H1 (cell line): ENCODE results near the gene MELK. TPM values are rescaled to one million over a fixed set of nuclear protein-coding genes. Genes with fewer than 3 reads are reported as not detected.
"Not testable (repeated sequence)": the region's sequence is repeated elsewhere in the genome, so short reads cannot be mapped to it uniquely, and the experiment has no call there.

Experiments used
- CTCF ChIA-PET: fragments of 300-600 bp; sonication (Branson Sonifier 250); formaldehyde crosslinking; loops from one replicate; lab custom pipeline; 2021; ENCODE audit not compliant: partially characterized antibody; lab: Charles Lee
- POLR2A ChIA-PET: fragments of 300-600 bp; sonication (Branson Sonifier 250); formaldehyde crosslinking; loops from one replicate; lab custom pipeline; 2021; ENCODE audit warnings: inconsistent platforms; ENCODE audit not compliant: partially characterized antibody; lab: Charles Lee
- DNase-seq, 2 experiments: peaks; one replicate each; pipeline versions ENCODE4 v3.0.0 to v3.0.0-alpha.2; 2010 to 2022; ENCODE audit warnings: low spot score in 2 of 2, low read depth in 1 of 2, mixed read lengths in 1 of 2
- FAIRE-seq: peaks from 2 replicates; lab custom pipeline; 2011; peaks lifted over from hg19 to GRCh38; lab: Jason Lieb, UNC
- H2AFZ ChIP-seq: 2 replicates; pipeline ENCODE4 v1.8.1; 2012; ENCODE audit warnings: low read length, inconsistent platforms
- H2AK5ac ChIP-seq: 2 replicates; pipeline ENCODE4 v1.6.1; 2013; ENCODE audit warnings: low read depth, low read length
- H2BK120ac ChIP-seq: replicated peaks from 2 replicates; pipeline ENCODE3; 2013; ENCODE audit warnings: low read depth, low read length, inconsistent platforms
- H2BK12ac ChIP-seq: 2 replicates; pipeline ENCODE4 v1.6.1; 2013; ENCODE audit warnings: low read depth, low read length
- H2BK15ac ChIP-seq: 2 replicates; pipeline ENCODE4 v1.6.1; 2013; ENCODE audit warnings: low read length
- H2BK20ac ChIP-seq: 2 replicates; pipeline ENCODE4 v1.6.1; 2013; ENCODE audit warnings: low read length
- H2BK5ac ChIP-seq: 2 replicates; pipeline ENCODE4 v1.6.1; 2013; ENCODE audit warnings: low read depth, low read length
- H3K14ac ChIP-seq: 2 replicates; pipeline ENCODE4 v1.6.1; 2013; ENCODE audit warnings: inconsistent platforms; ENCODE audit not compliant: insufficient read length
- H3K18ac ChIP-seq: 2 replicates; pipeline ENCODE4 v1.6.1; 2013; ENCODE audit warnings: low read length; ENCODE audit errors: extremely low read depth
- H3K23ac ChIP-seq: 2 replicates; pipeline ENCODE4 v1.6.1; 2013; ENCODE audit warnings: inconsistent platforms; ENCODE audit not compliant: insufficient read length
- H3K23me2 ChIP-seq: 2 replicates; pipeline ENCODE4 v1.6.1; 2013; ENCODE audit warnings: low read depth, low read length
- H3K27ac ChIP-seq: 2 replicates; pipeline ENCODE4 v1.6.1; 2011; ENCODE audit warnings: low read depth, low read length, inconsistent platforms
- H3K27me3 ChIP-seq, 4 experiments: replicated peaks in 1 of 4; 1 replicate in 1 of 4; 2 replicates in 3 of 4; pipeline versions ENCODE4 v1.6.1 to v1.8.1; 2011 to 2013; ENCODE audit warnings: low read length in 3 of 4, mild to moderate bottlenecking in 3 of 4, inconsistent platforms in 2 of 4, mixed read lengths in 2 of 4, moderate library complexity in 1 of 4; ENCODE audit not compliant: control insufficient read depth in 3 of 4, insufficient read depth in 3 of 4; ENCODE audit errors: extremely low read depth in 1 of 4
- H3K36me3 ChIP-seq, 4 experiments: 2 replicates each; pipeline versions ENCODE4 v1.6.1 to v1.8.1; 2011 to 2013; ENCODE audit warnings: mild to moderate bottlenecking in 4 of 4, low read length in 3 of 4, moderate library complexity in 2 of 4, control low read depth in 1 of 4, inconsistent platforms in 1 of 4; ENCODE audit not compliant: insufficient read depth in 4 of 4, control insufficient read depth in 2 of 4
- H3K4ac ChIP-seq: replicated peaks from 2 replicates; pipeline ENCODE3; 2013; ENCODE audit warnings: low read length, low read depth, mixed read lengths, inconsistent platforms; ENCODE audit not compliant: insufficient read length
- H3K4me1 ChIP-seq, 4 experiments: replicated peaks in 1 of 4; 1 replicate in 1 of 4; 2 replicates in 3 of 4; pipeline versions ENCODE4 v1.6.1 to v1.8.1; 2011 to 2013; ENCODE audit warnings: low read length in 3 of 4, inconsistent platforms in 2 of 4, mixed read lengths in 1 of 4; ENCODE audit not compliant: insufficient read depth in 4 of 4, control insufficient read depth in 3 of 4
- H3K4me2 ChIP-seq, 2 experiments: 2 replicates each; pipeline versions ENCODE4 v1.6.1 to v1.8.1; 2011 to 2013; ENCODE audit warnings: low read depth in 2 of 2, low read length in 2 of 2, control low read depth in 1 of 2, inconsistent platforms in 1 of 2, mild to moderate bottlenecking in 1 of 2; ENCODE audit not compliant: insufficient read depth in 1 of 2
- H3K4me3 ChIP-seq, 4 experiments: fragments of 200-600, 300-600 bp in 1 of 4; sonication (generic), shearing (Covaris generic), sonication (Bioruptor Twin) in 1 of 4; 2 replicates each; pipeline versions ENCODE4 v1.5.1 to v1.8.1; 2011 to 2016; ENCODE audit warnings: low read length in 4 of 4, low read depth in 3 of 4, control low read depth in 2 of 4, inconsistent platforms in 2 of 4, mild to moderate bottlenecking in 2 of 4, mixed read lengths in 1 of 4, moderate library complexity in 1 of 4; ENCODE audit not compliant: insufficient read depth in 2 of 4; ENCODE audit errors: extremely low read depth in 1 of 4
- H3K56ac ChIP-seq: replicated peaks from 2 replicates; pipeline ENCODE3; 2013; ENCODE audit warnings: low read depth, mild to moderate bottlenecking, mixed read lengths, low read length, inconsistent platforms; ENCODE audit not compliant: insufficient read length
- H3K79me1 ChIP-seq: 2 replicates; pipeline ENCODE4 v1.6.1; 2013; ENCODE audit warnings: low read depth, low read length, control low read depth
- H3K79me2 ChIP-seq, 2 experiments: 2 replicates each; pipeline versions ENCODE4 v1.6.1 to v1.8.1; 2012 to 2013; ENCODE audit warnings: low read length in 2 of 2, mild to moderate bottlenecking in 2 of 2, inconsistent platforms in 1 of 2; ENCODE audit not compliant: insufficient read depth in 2 of 2, control insufficient read depth in 1 of 2
- H3K9ac ChIP-seq, 4 experiments: replicated peaks in 1 of 4; 1 replicate in 1 of 4; 2 replicates in 3 of 4; pipeline versions ENCODE4 v1.6.1 to v1.8.1; 2011 to 2013; ENCODE audit warnings: low read depth in 3 of 4, low read length in 3 of 4, control low read depth in 2 of 4, mild to moderate bottlenecking in 2 of 4, moderate library complexity in 2 of 4, inconsistent platforms in 1 of 4; ENCODE audit errors: extremely low read depth in 1 of 4
- H3K9me3 ChIP-seq, 2 experiments: 2 replicates each; pipeline versions ENCODE4 v1.6.1 to v1.8.1; 2012 to 2013; ENCODE audit warnings: mild to moderate bottlenecking in 2 of 2, moderate library complexity in 2 of 2, control low read depth in 1 of 2, inconsistent platforms in 1 of 2, low read depth in 1 of 2, low read length in 1 of 2, mixed read lengths in 1 of 2; ENCODE audit not compliant: insufficient read depth in 2 of 2
- H4K20me1 ChIP-seq, 2 experiments: replicated peaks in 1 of 2; 2 replicates each; pipeline versions ENCODE3 to v1.8.1; 2011 to 2013; ENCODE audit warnings: inconsistent platforms in 2 of 2, low read length in 2 of 2, mild to moderate bottlenecking in 1 of 2; ENCODE audit not compliant: insufficient read depth in 2 of 2, control insufficient read depth in 1 of 2
- H4K5ac ChIP-seq: 2 replicates; pipeline ENCODE4 v1.6.1; 2013; ENCODE audit warnings: low read length, low read depth, mixed read lengths, inconsistent platforms; ENCODE audit not compliant: insufficient read length
- H4K8ac ChIP-seq: 2 replicates; pipeline ENCODE4 v1.8.0; 2013; ENCODE audit warnings: mild to moderate bottlenecking, moderate library complexity, low read length, inconsistent platforms; ENCODE audit not compliant: insufficient read depth; ENCODE audit errors: extremely low read depth
- H4K91ac ChIP-seq: replicated peaks from 2 replicates; pipeline ENCODE3; 2013; ENCODE audit warnings: low read length, mixed read lengths, inconsistent platforms; ENCODE audit not compliant: insufficient read length
- WGBS, 2 experiments: shearing (Covaris generic) in 1 of 2; methylation state at CpG; one replicate each; pipeline versions ENCODE4 v1.1.6 to v1.1.7; 2013 to 2015; ENCODE audit warnings: low lambda C conversion rate in 2 of 2, mixed read lengths in 2 of 2, inconsistent platforms in 1 of 2, low coverage in 1 of 2, missing lambda C conversion rate in 1 of 2; ENCODE audit not compliant: insufficient replicate concordance in 2 of 2, insufficient coverage in 1 of 2, insufficient read length in 1 of 2; ENCODE audit errors: extremely low coverage in 1 of 2, missing lambda C conversion rate in 1 of 2; 5-methylcytosine and 5-hydroxymethylcytosine counted together
- polyA plus RNA-seq, 7 experiments: library from polyadenylated mRNA; depleted of rRNA in 3 of 7; stranded (reverse) in 5 of 7; unstranded in 2 of 7; fragments of >200 nt in 5 of 7; fragments of 200-250 nt in 2 of 7; gene quantifications; 1 replicate in 5 of 7; 2 replicates in 1 of 7; 4 replicates in 1 of 7; pipeline versions ENCODE4 v1.2.1 to v1.2.3, GENCODE V29; 2011 to 2013; ENCODE audit warnings: missing spikeins in 2 of 7, mixed read lengths in 2 of 7
- total RNA-seq: library from RNA; stranded (reverse); fragmentation: NEBNext Ultra II Directional; extraction: Animal tissue kit (Norgen Biotek cat#: 25700); gene quantifications from 2 replicates; pipeline ENCODE4 v1.2.1, GENCODE V29; 2021

The MELK gene
- total and polyA plus RNA-seq, 2 of the 8 experiments (the other 6 are each of a cell fraction or from before 2014, with no cell fraction given): 26.2 to 53.1 TPM

- Histone ChIP-seq H3K27ac (peak overlapping the region; percentile 8; the same call in 1 of the 2 replicates), H3K56ac (peak overlapping the region; percentile 53), H2BK15ac (0 out of 2 replicates have a peak overlapping the region, but pooled peaks have one; percentile 31), H3K9ac (peak overlapping the region in 1 of 4 experiments; percentile 6; a peak in 2 of 7 replicates), H3K4me3 (peak overlapping the region; percentile 72 to 93 (median 84); a peak in 7 of 8 replicates), H3K4ac (peak overlapping the region; percentile 59), H3K4me2 (peak overlapping the region; percentile 69 to 71), H3K79me2 (peaks cover 4 to 55% of the 10 kb centered on the region in 2 experiments)
- H3K27me3 ChIP-seq, H4K20me1 ChIP-seq, H2BK12ac ChIP-seq, H3K4me1 ChIP-seq, H3K18ac ChIP-seq, H4K8ac ChIP-seq, H3K23ac ChIP-seq, H2AK5ac ChIP-seq, H3K9me3 ChIP-seq, H2BK120ac ChIP-seq, H3K79me1 ChIP-seq, H3K23me2 ChIP-seq, DNase-seq, H4K5ac ChIP-seq, POLR2A ChIA-PET, H2BK20ac ChIP-seq, FAIRE-seq, H2AFZ ChIP-seq, H4K91ac ChIP-seq, H3K36me3 ChIP-seq, H3K14ac ChIP-seq, H2BK5ac ChIP-seq: not testable (repeated sequence)
- WGBS, 2 experiments: 92% methylated on average over 6 of the region's 8 CpGs; no CpG with 5 or more reads in 1 of the 2 experiments
- CTCF ChIA-PET: interaction anchor here (0.6 kb wide), 1 partner anchor 160 kb away, joined by 4 read pairs; no protein-coding TSS in a partner anchor
Measured at GRCh38 chr9:36574045-36574444, 1.4 kb downstream of the MELK start.
